ENCODE results near the gene CASTOR2.
"Not testable (repeated sequence)": the region's sequence is repeated elsewhere in the genome, so short reads cannot be mapped to it uniquely, and the experiment has no call there.

The CASTOR2 gene

DNA sequence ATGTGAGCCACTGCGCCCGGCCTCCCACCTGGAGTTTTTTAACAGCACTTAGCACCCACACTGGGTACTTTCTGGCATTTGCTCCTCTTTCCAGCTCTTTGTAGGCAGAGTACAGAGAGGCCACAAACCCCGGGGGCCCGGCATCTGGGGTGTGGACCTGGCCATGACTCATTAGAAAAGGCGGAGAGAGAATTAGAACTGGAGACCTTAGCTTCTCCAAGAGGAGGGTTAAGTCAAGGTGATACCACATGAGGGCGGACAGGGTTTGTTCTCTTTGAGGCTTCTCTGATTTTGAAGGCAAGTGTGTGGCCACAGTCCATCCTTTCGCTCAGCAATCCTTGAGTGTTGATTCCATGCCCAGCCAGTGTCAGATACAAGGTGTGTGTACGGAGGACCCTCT lies 36.9 kb downstream of the CASTOR2 start:
- H3K4me3 ChIP-seq (ENCODE audit: low read depth in 1 of 2, low read length in 2 of 2); H3K27ac ChIP-seq (ENCODE audit: low read depth, low read length); H3K4me1 ChIP-seq (ENCODE audit: insufficient read depth, low read length); H3K27me3 ChIP-seq (ENCODE audit: control insufficient read depth in 1 of 2, insufficient read depth in 2 of 2, low read length in 2 of 2); H3K9ac ChIP-seq (ENCODE audit: low read length); H3K36me3 ChIP-seq (ENCODE audit: insufficient read depth, low read length); H3K9me3 ChIP-seq (ENCODE audit: low read length): not testable (repeated sequence)

DNA sequence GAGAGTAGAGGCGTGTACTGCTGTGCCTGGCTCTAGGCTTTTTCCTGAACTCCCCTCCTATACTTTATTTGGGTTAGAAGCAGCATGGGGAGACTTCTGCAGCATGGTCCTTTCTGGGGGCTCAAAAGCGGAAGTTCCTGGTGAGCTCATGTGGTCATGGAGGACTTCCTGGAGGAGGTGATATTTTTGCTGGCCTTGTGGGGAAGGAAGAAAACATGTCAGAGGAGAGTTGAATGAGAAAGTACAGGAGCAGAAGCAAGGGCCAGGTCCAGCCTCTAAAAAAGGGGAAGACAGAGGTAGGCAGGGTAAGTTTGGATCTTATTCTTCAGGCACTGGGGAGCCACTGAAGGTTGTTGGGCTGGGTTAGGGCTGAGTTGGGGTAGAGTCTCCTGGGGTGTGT lies 45.5 kb downstream of the CASTOR2 start:
- H3K9me3 ChIP-seq (ENCODE audit: low read length), result no peaks in the 10 kb centered on the region
- H3K9ac ChIP-seq (ENCODE audit: low read length), result no peak overlapping the region
- no peaks in the 10 kb centered on the region for H3K36me3 ChIP-seq (ENCODE audit: insufficient read depth, low read length)
- no peaks in the 10 kb centered on the region for H3K27me3 ChIP-seq (ENCODE audit: control insufficient read depth in 1 of 2, insufficient read depth in 2 of 2, low read length in 2 of 2)
- H3K4me3 ChIP-seq (ENCODE audit: low read depth in 1 of 2, low read length in 2 of 2), result no peak overlapping the region
- H3K4me1 ChIP-seq (ENCODE audit: insufficient read depth, low read length), result no peaks in the 10 kb centered on the region
- no peak overlapping the region for H3K27ac ChIP-seq (ENCODE audit: low read depth, low read length)

DNA sequence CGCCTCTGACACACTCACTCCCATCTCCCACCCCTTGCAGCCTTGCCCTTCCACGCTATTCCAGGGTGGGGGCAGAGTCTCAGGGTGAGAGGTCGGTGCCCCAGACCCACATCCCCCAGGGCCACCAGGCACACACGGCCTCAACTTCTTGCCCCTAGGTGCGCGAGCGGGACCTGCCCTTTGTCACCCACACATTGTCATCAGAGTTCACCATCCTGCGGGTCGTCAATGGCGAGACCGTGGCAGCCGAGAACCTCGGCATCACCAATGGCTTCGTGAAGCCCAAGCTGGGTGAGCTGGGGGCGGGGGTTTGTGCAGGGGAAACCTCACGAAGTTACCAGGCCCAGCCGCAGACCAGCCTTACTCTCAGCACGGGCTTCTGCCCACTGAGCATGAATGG lies 53.3 kb downstream of the CASTOR2 start:
- no peaks in the 10 kb centered on the region for H3K9me3 ChIP-seq (ENCODE audit: low read length)
- H3K27me3 ChIP-seq (ENCODE audit: control insufficient read depth in 1 of 2, insufficient read depth in 2 of 2, low read length in 2 of 2), result no peaks in the 10 kb centered on the region
- no peak overlapping the region for H3K27ac ChIP-seq (ENCODE audit: low read depth, low read length)
- H3K4me1 ChIP-seq (ENCODE audit: insufficient read depth, low read length), result no peaks in the 10 kb centered on the region
- peaks cover 13% of the 10 kb centered on the region for H3K36me3 ChIP-seq (ENCODE audit: insufficient read depth, low read length)
- H3K4me3 ChIP-seq (ENCODE audit: low read depth in 1 of 2, low read length in 2 of 2), result no peak overlapping the region
- no peak overlapping the region for H3K9ac ChIP-seq (ENCODE audit: low read length)

DNA sequence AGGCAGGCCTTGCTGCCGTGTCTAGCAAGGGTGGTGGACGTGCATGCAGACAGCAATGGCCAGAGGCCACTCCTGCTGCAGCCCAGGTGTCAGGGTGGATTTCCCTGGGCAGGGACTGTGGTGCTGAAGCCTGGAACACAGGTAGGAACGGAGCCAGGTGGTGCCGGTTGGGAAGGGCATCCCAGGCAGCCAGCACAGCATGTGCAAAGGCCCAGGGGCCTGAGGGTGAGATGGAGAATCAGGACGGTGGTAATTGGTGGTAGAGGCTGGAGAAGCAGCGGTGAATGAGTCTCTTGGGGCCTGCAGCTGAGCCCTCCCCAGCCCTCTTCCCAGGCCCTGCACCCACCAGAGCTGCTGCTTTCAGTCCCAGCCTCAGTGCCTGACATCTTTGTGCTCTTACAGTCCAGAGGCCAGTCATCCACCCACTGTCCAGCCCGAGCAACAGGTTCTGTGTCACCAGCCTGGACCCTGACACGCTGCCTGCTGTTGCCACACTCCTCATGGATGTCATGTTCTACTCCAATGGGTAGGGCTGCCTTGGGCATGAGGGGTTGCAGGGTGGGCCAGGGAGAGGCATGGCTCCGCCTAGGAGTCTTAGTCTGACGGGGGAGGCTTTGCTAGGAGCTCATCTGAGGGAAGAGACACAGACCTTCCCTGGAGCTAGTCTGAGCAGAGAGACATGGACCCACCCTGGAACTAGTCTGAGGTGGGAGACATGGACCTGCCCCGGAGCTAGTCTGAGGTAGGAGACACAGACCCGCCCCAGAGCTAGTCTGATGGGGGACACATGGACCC lies 54.3 kb downstream of the CASTOR2 start:
- H3K9me3 ChIP-seq (ENCODE audit: low read length), result no peaks in the 10 kb centered on the region
- no peak overlapping the region for H3K9ac ChIP-seq (ENCODE audit: low read length)
- H3K27me3 ChIP-seq (ENCODE audit: control insufficient read depth in 1 of 2, insufficient read depth in 2 of 2, low read length in 2 of 2), result no peaks in the 10 kb centered on the region
- no peak overlapping the region for H3K27ac ChIP-seq (ENCODE audit: low read depth, low read length)
- no peaks in the 10 kb centered on the region for H3K4me1 ChIP-seq (ENCODE audit: insufficient read depth, low read length)
- peaks cover 13% of the 10 kb centered on the region for H3K36me3 ChIP-seq (ENCODE audit: insufficient read depth, low read length)
- no peak overlapping the region for H3K4me3 ChIP-seq (ENCODE audit: low read depth in 1 of 2, low read length in 2 of 2)

DNA sequence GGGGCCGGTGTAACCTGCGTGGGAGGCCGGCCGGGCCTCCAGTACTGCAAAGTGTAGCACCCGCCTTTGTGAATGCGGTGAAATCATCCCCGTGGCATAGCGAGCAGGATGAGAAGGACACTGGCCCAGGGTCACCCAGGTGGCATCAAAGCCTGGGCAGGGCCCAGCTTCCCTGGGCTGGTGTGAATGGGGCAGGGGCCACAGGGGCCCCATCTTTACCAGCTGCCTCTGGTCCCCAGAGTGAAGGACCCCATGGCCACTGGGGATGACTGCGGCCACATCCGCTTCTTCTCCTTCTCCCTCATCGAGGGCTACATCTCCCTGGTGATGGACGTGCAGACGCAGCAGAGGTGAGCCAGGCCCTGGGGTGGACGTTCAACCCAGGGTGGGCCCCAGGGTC lies 55.3 kb downstream of the CASTOR2 start:
- Histone ChIP-seq H3K4me1 (ENCODE audit: insufficient read depth, low read length) (no peaks in the 10 kb centered on the region), H3K27ac (ENCODE audit: low read depth, low read length) (no peak overlapping the region), H3K36me3 (ENCODE audit: insufficient read depth, low read length) (peaks cover 13% of the 10 kb centered on the region), H3K27me3 (ENCODE audit: control insufficient read depth in 1 of 2, insufficient read depth in 2 of 2, low read length in 2 of 2) (no peaks in the 10 kb centered on the region), H3K9me3 (ENCODE audit: low read length) (no peaks in the 10 kb centered on the region), H3K9ac (ENCODE audit: low read length) (no peak overlapping the region), H3K4me3 (ENCODE audit: low read depth in 1 of 2, low read length in 2 of 2) (no peak overlapping the region)

DNA sequence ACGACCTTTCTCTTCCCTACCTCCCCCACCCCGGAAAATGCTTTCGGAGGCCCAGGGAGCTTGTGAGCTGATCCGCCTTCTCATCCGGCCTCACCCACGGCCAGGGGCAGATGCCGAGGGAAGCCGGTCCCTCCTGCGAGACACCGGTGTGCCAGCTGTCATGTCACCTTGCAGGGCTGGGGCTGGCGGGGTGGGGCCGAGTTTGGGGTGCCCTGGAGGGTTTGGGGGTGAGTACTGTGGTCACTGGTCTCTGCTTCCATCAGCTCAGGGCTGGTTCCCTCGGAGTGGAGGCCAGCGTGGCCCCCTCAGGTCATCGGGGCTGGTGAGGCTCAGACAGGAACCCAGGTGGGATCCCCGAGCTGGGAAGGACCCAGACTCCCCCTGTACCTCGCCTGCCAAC lies 60.4 kb downstream of the CASTOR2 start:
- no peak overlapping the region for H3K9ac ChIP-seq (ENCODE audit: low read length)
- H3K27me3 ChIP-seq (ENCODE audit: control insufficient read depth in 1 of 2, insufficient read depth in 2 of 2, low read length in 2 of 2), result no peaks in the 10 kb centered on the region
- H3K27ac ChIP-seq (ENCODE audit: low read depth, low read length), result no peak overlapping the region
- no peak overlapping the region for H3K4me3 ChIP-seq (ENCODE audit: low read depth in 1 of 2, low read length in 2 of 2)
- peaks cover 9% of the 10 kb centered on the region for H3K36me3 ChIP-seq (ENCODE audit: insufficient read depth, low read length)
- no peaks in the 10 kb centered on the region for H3K4me1 ChIP-seq (ENCODE audit: insufficient read depth, low read length)
- no peaks in the 10 kb centered on the region for H3K9me3 ChIP-seq (ENCODE audit: low read length)

DNA sequence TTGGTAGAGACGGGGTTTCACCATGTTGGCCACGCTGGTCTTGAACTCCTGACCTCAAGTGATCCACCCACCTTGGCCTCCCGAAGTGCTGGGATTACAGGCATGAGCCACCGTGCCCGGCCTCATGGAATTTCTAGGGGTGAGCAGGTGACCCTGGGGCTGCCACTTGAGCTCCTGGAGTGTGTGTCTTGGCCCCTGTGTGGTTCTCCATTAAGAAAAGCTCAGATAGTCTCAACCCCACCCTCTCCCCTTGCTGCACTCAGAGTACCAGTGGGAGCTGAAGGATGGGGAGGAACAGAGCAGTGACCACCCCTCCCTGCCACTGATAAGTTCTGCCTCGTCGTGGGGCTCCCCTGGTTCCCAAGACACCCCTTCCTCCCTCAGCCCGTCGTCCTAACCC lies 63.8 kb downstream of the CASTOR2 start:
- no peak overlapping the region for H3K4me3 ChIP-seq (ENCODE audit: low read depth in 1 of 2, low read length in 2 of 2)
- H3K4me1 ChIP-seq (ENCODE audit: insufficient read depth, low read length), result no peaks in the 10 kb centered on the region
- no peaks in the 10 kb centered on the region for H3K9me3 ChIP-seq (ENCODE audit: low read length)
- H3K9ac ChIP-seq (ENCODE audit: low read length), result no peak overlapping the region
- no peak overlapping the region for H3K27ac ChIP-seq (ENCODE audit: low read depth, low read length)
- H3K36me3 ChIP-seq (ENCODE audit: insufficient read depth, low read length), result no peaks in the 10 kb centered on the region
- no peaks in the 10 kb centered on the region for H3K27me3 ChIP-seq (ENCODE audit: control insufficient read depth in 1 of 2, insufficient read depth in 2 of 2, low read length in 2 of 2)

DNA sequence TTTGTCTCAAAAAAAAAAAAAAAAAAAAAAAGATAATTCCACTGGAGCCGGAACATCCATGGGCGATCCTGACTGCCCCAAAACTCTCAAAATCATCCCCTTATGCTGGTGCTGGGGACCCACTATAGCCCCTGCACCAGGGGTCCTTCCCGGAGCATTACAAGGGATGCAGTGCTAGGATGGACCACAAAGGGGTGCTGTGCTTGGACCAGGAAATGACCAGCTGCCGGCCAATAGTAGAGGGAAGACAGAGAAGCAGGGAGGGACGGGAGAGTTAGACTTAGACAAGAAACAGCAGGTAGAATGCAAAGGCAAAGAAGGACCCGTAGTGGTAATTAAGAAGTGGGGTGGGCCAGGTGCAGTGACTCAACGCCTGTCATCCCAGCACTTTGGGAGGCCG lies 68.6 kb downstream of the CASTOR2 start:
- H3K4me1 ChIP-seq (ENCODE audit: insufficient read depth, low read length), result no peaks in the 10 kb centered on the region
- no peak overlapping the region for H3K9ac ChIP-seq (ENCODE audit: low read length)
- H3K9me3 ChIP-seq (ENCODE audit: low read length), result no peaks in the 10 kb centered on the region
- no peak overlapping the region for H3K27ac ChIP-seq (ENCODE audit: low read depth, low read length)
- H3K36me3 ChIP-seq (ENCODE audit: insufficient read depth, low read length), result no peaks in the 10 kb centered on the region
- no peak overlapping the region for H3K4me3 ChIP-seq (ENCODE audit: low read depth in 1 of 2, low read length in 2 of 2)
- H3K27me3 ChIP-seq (ENCODE audit: control insufficient read depth in 1 of 2, insufficient read depth in 2 of 2, low read length in 2 of 2), result no peaks in the 10 kb centered on the region

DNA sequence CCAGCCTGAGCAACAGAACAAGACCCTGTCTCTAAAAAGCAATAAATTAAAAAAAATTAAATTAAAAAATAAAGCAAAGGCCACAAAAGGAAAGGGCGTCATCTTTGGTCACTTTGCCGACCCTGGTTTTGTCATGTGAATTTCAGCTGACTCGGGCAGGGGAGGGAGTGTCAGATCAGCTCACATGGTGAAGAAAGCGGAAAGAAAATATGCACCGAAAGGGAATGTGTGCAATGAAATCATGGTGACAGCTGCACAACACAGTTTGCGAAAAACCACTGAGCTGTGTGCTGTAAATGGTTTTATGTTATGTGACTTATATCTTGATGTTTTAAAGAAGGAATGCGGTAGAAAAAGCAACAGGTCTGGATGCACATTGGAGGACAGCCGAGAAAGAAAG lies 69.3 kb downstream of the CASTOR2 start:
- no peak overlapping the region for H3K27ac ChIP-seq (ENCODE audit: low read depth, low read length)
- H3K4me3 ChIP-seq (ENCODE audit: low read depth in 1 of 2, low read length in 2 of 2), result no peak overlapping the region
- no peaks in the 10 kb centered on the region for H3K36me3 ChIP-seq (ENCODE audit: insufficient read depth, low read length)
- H3K9me3 ChIP-seq (ENCODE audit: low read length), result no peaks in the 10 kb centered on the region
- H3K4me1 ChIP-seq (ENCODE audit: insufficient read depth, low read length), result no peaks in the 10 kb centered on the region
- H3K9ac ChIP-seq (ENCODE audit: low read length), result no peak overlapping the region
- H3K27me3 ChIP-seq (ENCODE audit: control insufficient read depth in 1 of 2, insufficient read depth in 2 of 2, low read length in 2 of 2), result no peaks in the 10 kb centered on the region

DNA sequence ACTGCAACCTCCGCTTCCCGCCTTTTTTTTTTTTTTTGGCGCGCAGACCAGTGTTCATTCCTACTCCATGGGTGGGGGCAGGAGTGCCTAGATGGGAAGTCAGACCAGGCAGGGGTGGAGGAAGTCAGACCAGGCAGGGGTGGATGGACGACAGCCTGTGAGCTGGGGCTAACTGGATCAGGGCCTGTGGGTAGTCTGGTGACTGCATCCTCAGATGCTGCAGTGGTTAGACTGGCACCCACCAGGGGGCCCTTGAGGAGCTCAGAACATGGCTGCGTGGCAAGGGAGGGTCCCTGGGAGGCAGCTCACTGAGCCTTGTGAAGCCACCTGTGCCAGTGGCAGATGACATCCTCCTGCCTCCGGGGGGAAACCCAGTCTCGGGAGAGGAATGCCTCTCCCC lies 74.0 kb downstream of the CASTOR2 start:
- Histone ChIP-seq H3K36me3 (ENCODE audit: insufficient read depth, low read length) (peaks cover 3% of the 10 kb centered on the region), H3K27me3 (ENCODE audit: control insufficient read depth in 1 of 2, insufficient read depth in 2 of 2, low read length in 2 of 2) (no peaks in the 10 kb centered on the region), H3K27ac (ENCODE audit: low read depth, low read length) (no peak overlapping the region), H3K9ac (ENCODE audit: low read length) (no peak overlapping the region), H3K9me3 (ENCODE audit: low read length) (no peaks in the 10 kb centered on the region), H3K4me1 (ENCODE audit: insufficient read depth, low read length) (no peaks in the 10 kb centered on the region), H3K4me3 (ENCODE audit: low read depth in 1 of 2, low read length in 2 of 2) (no peak overlapping the region)

DNA sequence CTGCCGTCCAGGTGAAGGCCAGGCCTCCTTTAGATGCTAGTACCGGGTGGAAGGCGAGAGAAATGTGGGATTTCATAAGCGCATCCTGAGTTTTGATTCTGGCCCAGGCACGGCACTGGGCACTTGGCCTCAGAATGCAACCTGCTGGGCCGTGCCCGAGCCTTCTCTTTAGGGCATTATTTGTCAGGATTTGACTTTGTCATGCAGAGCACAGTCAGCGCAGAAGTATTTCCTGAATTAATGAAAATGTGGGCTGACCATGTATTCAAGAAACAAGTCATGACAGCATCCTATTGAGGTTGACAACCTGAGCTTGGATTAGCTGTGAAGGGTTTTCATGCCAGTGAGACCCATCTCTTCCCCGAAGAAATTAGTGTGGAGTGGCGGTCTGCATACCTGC lies 74.7 kb downstream of the CASTOR2 start:
- H3K27me3 ChIP-seq (ENCODE audit: control insufficient read depth in 1 of 2, insufficient read depth in 2 of 2, low read length in 2 of 2), result no peaks in the 10 kb centered on the region
- H3K9ac ChIP-seq (ENCODE audit: low read length), result no peak overlapping the region
- peaks cover 9% of the 10 kb centered on the region for H3K36me3 ChIP-seq (ENCODE audit: insufficient read depth, low read length)
- H3K4me1 ChIP-seq (ENCODE audit: insufficient read depth, low read length), result no peaks in the 10 kb centered on the region
- no peak overlapping the region for H3K27ac ChIP-seq (ENCODE audit: low read depth, low read length)
- H3K9me3 ChIP-seq (ENCODE audit: low read length), result no peaks in the 10 kb centered on the region
- H3K4me3 ChIP-seq (ENCODE audit: low read depth in 1 of 2, low read length in 2 of 2), result no peak overlapping the region

DNA sequence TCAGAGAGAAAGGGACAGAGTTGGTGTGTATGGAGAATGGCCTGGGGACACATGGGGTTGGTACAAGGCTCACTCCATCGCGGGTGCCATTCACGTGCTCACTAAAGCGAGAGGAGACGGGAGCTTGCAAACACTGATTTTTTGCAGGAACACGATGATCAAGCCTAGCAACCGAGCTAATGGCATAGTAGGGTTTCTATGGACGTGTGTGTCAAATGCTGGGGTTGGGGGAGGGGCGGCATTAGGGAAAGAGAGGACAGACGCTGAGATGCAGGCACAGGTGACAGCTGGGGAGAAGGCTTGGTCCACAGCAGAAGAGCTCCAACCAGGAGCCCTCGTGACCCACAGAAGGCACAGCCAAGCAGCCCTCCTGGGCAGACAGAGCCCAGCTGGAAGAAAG lies 75.2 kb downstream of the CASTOR2 start:
- Histone ChIP-seq H3K9me3 (ENCODE audit: low read length) (no peaks in the 10 kb centered on the region), H3K27me3 (ENCODE audit: control insufficient read depth in 1 of 2, insufficient read depth in 2 of 2, low read length in 2 of 2) (no peaks in the 10 kb centered on the region), H3K4me3 (ENCODE audit: low read depth in 1 of 2, low read length in 2 of 2) (no peak overlapping the region), H3K9ac (ENCODE audit: low read length) (no peak overlapping the region), H3K4me1 (ENCODE audit: insufficient read depth, low read length) (no peaks in the 10 kb centered on the region), H3K36me3 (ENCODE audit: insufficient read depth, low read length) (peaks cover 9% of the 10 kb centered on the region), H3K27ac (ENCODE audit: low read depth, low read length) (no peak overlapping the region)
